H9 (cell line): ENCODE data around the gene AMPH. TPM values are rescaled to one million over a fixed set of nuclear protein-coding genes. Genes with fewer than 3 reads are reported as not detected.

Experiments
- DNase-seq: peaks from one replicate; pipeline ENCODE4 v3.0.0-alpha.2; 2017
- H2AFZ ChIP-seq: one replicate; pipeline ENCODE4 v1.6.1; 2013; ENCODE audit warnings: mild to moderate bottlenecking, low read length, control low read depth, moderate library complexity
- H2AK5ac ChIP-seq: 2 replicates; pipeline ENCODE4 v1.6.1; 2013; ENCODE audit warnings: low read length, control low read depth, mixed read lengths; ENCODE audit not compliant: insufficient read length
- H2BK120ac ChIP-seq: one replicate; pipeline ENCODE4 v1.6.1; 2013; ENCODE audit warnings: low read depth, mild to moderate bottlenecking, low read length, control low read depth, inconsistent platforms; ENCODE audit not compliant: poor library complexity, severe bottlenecking
- H2BK12ac ChIP-seq: 2 replicates; pipeline ENCODE4 v1.6.1; 2013; ENCODE audit warnings: low read length, control low read depth, mixed read lengths, low read depth; ENCODE audit not compliant: insufficient read length
- H2BK15ac ChIP-seq: 2 replicates; pipeline ENCODE4 v1.6.1; 2013; ENCODE audit warnings: low read depth, low read length, control low read depth
- H2BK20ac ChIP-seq: one replicate; pipeline ENCODE4 v1.6.1; 2013; ENCODE audit warnings: low read depth, mild to moderate bottlenecking, low read length, control low read depth, inconsistent platforms; ENCODE audit not compliant: poor library complexity, severe bottlenecking
- H2BK5ac ChIP-seq: 2 replicates; pipeline ENCODE4 v1.6.1; 2013; ENCODE audit warnings: low read length, control low read depth, mixed read lengths; ENCODE audit not compliant: insufficient read length
- H3K14ac ChIP-seq: 2 replicates; pipeline ENCODE4 v1.6.1; 2013; ENCODE audit warnings: low read length, control low read depth; ENCODE audit not compliant: insufficient read depth
- H3K18ac ChIP-seq: 2 replicates; pipeline ENCODE4 v1.6.1; 2013; ENCODE audit warnings: low read depth, mild to moderate bottlenecking, mixed read lengths, low read length, control low read depth; ENCODE audit not compliant: insufficient read length
- H3K23ac ChIP-seq: 2 replicates; pipeline ENCODE4 v1.6.1; 2013; ENCODE audit warnings: low read length, control low read depth, mixed read lengths, low read depth; ENCODE audit not compliant: insufficient read length
- H3K23me2 ChIP-seq: 2 replicates; pipeline ENCODE4 v1.6.1; 2013; ENCODE audit warnings: low read depth, mild to moderate bottlenecking, mixed read lengths, low read length, control low read depth; ENCODE audit not compliant: insufficient read length, poor library complexity, severe bottlenecking
- H3K27ac ChIP-seq: 2 replicates; pipeline ENCODE4 v1.5.1; 2013; ENCODE audit warnings: low read length, control low read depth, mixed read lengths, low read depth; ENCODE audit not compliant: insufficient read length
- H3K27me3 ChIP-seq: 2 replicates; pipeline ENCODE4 v1.6.1; 2013; ENCODE audit warnings: low read length, control low read depth, inconsistent platforms; ENCODE audit not compliant: insufficient read depth
- H3K4ac ChIP-seq: 2 replicates; pipeline ENCODE4 v1.6.1; 2013; ENCODE audit warnings: low read depth, mild to moderate bottlenecking, control low read depth, inconsistent platforms, low read length, moderate library complexity
- H3K4me1 ChIP-seq: 2 replicates; pipeline ENCODE4 v1.6.1; 2013; ENCODE audit warnings: low read length, control low read depth, inconsistent platforms; ENCODE audit not compliant: insufficient read depth
- H3K4me2 ChIP-seq: 2 replicates; pipeline ENCODE4 v1.6.1; 2013; ENCODE audit warnings: low read length, control low read depth, mixed read lengths; ENCODE audit not compliant: insufficient read length, insufficient read depth
- H3K56ac ChIP-seq: 2 replicates; pipeline ENCODE4 v1.6.1; 2013; ENCODE audit warnings: low read depth, mild to moderate bottlenecking, mixed read lengths, low read length, control low read depth; ENCODE audit not compliant: insufficient read length
- H3K79me1 ChIP-seq: 2 replicates; pipeline ENCODE4 v1.6.1; 2013; ENCODE audit warnings: low read depth, mild to moderate bottlenecking, moderate library complexity, low read length, control low read depth, inconsistent platforms; ENCODE audit not compliant: insufficient read depth, poor library complexity, severe bottlenecking
- H3K79me2 ChIP-seq: 2 replicates; pipeline ENCODE4 v1.6.1; 2013; ENCODE audit warnings: low read length, control low read depth, inconsistent platforms; ENCODE audit not compliant: insufficient read depth
- H3K9ac ChIP-seq: 2 replicates; pipeline ENCODE4 v1.6.1; 2013; ENCODE audit warnings: low read length, control low read depth, mixed read lengths; ENCODE audit not compliant: insufficient read length; ENCODE audit errors: extremely low read depth
- H3K9me3 ChIP-seq: one replicate; pipeline ENCODE4 v1.6.1; 2013; ENCODE audit warnings: low read depth, low read length, inconsistent platforms; ENCODE audit not compliant: control insufficient read depth
- H3T11ph ChIP-seq: one replicate; pipeline ENCODE4 v1.6.1; 2013; ENCODE audit warnings: mild to moderate bottlenecking, low read length, control low read depth, inconsistent platforms
- H4K20me1 ChIP-seq: one replicate; pipeline ENCODE4 v1.6.1; 2013; ENCODE audit not compliant: control insufficient read depth, insufficient read length, insufficient read depth
- H4K5ac ChIP-seq: 2 replicates; pipeline ENCODE4 v1.6.1; 2013; ENCODE audit warnings: low read depth, mild to moderate bottlenecking, mixed read lengths, low read length, control low read depth; ENCODE audit not compliant: insufficient read length
- H4K8ac ChIP-seq: replicated peaks from 2 replicates; pipeline ENCODE4 v1.6.1; 2013; ENCODE audit warnings: low read length, control low read depth, mixed read lengths, low read depth; ENCODE audit not compliant: insufficient read length
- H4K91ac ChIP-seq: 2 replicates; pipeline ENCODE4 v1.6.1; 2013; ENCODE audit warnings: low read depth, mild to moderate bottlenecking, moderate library complexity, mixed read lengths, low read length, control low read depth; ENCODE audit not compliant: insufficient read length
- H3K27ac Mint-ChIP-seq, 3 experiments: 2 replicates in 2 of 3; 3 replicates in 1 of 3; pipeline ENCODE4 v1.8.0; 2020 to 2021; ENCODE audit warnings: mixed read lengths in 3 of 3, mild to moderate bottlenecking in 1 of 3, moderate library complexity in 1 of 3
- H3K27me3 Mint-ChIP-seq: 2 replicates; pipeline ENCODE4 v1.8.0; 2021; ENCODE audit warnings: low read depth, mild to moderate bottlenecking, moderate library complexity, mixed read lengths
- H3K36me3 Mint-ChIP-seq, 3 experiments: 2 replicates in 2 of 3; 3 replicates in 1 of 3; pipeline ENCODE4 v1.8.0; 2020 to 2021; ENCODE audit warnings: low read depth in 3 of 3, mixed read lengths in 3 of 3; ENCODE audit not compliant: insufficient read depth in 1 of 3
- H3K4me1 Mint-ChIP-seq, 2 experiments: 2 replicates each; pipeline ENCODE4 v1.8.0; 2020; ENCODE audit warnings: mixed read lengths in 2 of 2
- H3K4me3 Mint-ChIP-seq, 2 experiments: 2 replicates in 1 of 2; 3 replicates in 1 of 2; pipeline ENCODE4 v1.8.0; 2020 to 2021; ENCODE audit warnings: mild to moderate bottlenecking in 2 of 2, mixed read lengths in 2 of 2, moderate library complexity in 1 of 2
- H3K9me3 Mint-ChIP-seq, 2 experiments: 2 replicates in 1 of 2; 3 replicates in 1 of 2; pipeline ENCODE4 v1.8.0; 2020; ENCODE audit warnings: mild to moderate bottlenecking in 2 of 2, mixed read lengths in 2 of 2, moderate library complexity in 1 of 2
- CTCF ChIP-seq: fragments of 200-600 bp; sonication (generic); conservative IDR thresholded peaks from 3 replicates; pipeline ENCODE4 v1.8.0; 2021; ENCODE audit warnings: antibody characterized with exemption, mild to moderate bottlenecking
- WGBS: extraction: QIAGEN DNeasy Blood & Tissue Kit; methylation state at CpG from one replicate; pipeline ENCODE4 v1.1.7; 2013; ENCODE audit warnings: missing lambda C conversion rate, low lambda C conversion rate, mixed read lengths; ENCODE audit not compliant: insufficient read length; ENCODE audit errors: extremely low coverage; 5-methylcytosine and 5-hydroxymethylcytosine counted together
- total RNA-seq: library from RNA; stranded (reverse); gene quantifications from 2 replicates; pipeline ENCODE4 v1.2.1, GENCODE V29; 2021

AMPH gene
- total RNA-seq, 1 experiment from 2014 or later: 4.8 TPM

GRCh38 chr7:38453168-38453567, 178.0 kb downstream of the AMPH start:
- H3K4me1 Mint-ChIP-seq: peaks cover 7 to 8% of the 10 kb centered on the region in 2 experiments
- DNase-seq: no peak

More at GRCh38 chr7:38453168-38453567, 178.0 kb downstream of the AMPH start:
- Histone ChIP-seq H3K4me2 (no peak overlapping the region), H3K27ac (no peak overlapping the region), H2BK12ac (no peak overlapping the region), H2BK20ac (no peak overlapping the region), H3K23ac (no peak overlapping the region), H3K4ac (no peak overlapping the region), H3T11ph (no peak overlapping the region), H4K91ac (no peak overlapping the region), H2AK5ac (no peak overlapping the region), H3K27me3 (no peaks in the 10 kb centered on the region), H3K18ac (no peak overlapping the region), H3K56ac (no peak overlapping the region), H3K9me3 (no peaks in the 10 kb centered on the region), H4K8ac (no peak overlapping the region), H3K23me2 (no peaks in the 10 kb centered on the region), H3K14ac (no peak overlapping the region), H2BK15ac (no peak overlapping the region), H3K79me2 (no peaks in the 10 kb centered on the region), H3K79me1 (no peaks in the 10 kb centered on the region), H4K20me1 (no peaks in the 10 kb centered on the region), H2BK5ac (no peak overlapping the region), H3K4me1 (no peaks in the 10 kb centered on the region), H2BK120ac (no peak overlapping the region), H2AFZ (no peak overlapping the region), H3K9ac (no peak overlapping the region), H4K5ac (no peak overlapping the region)
- no CpG with 5 or more reads among the region's 3 CpGs for WGBS
- peak overlapping the region in 1 of 3 experiments; percentile 37; a peak in 1 of 7 replicates for H3K27ac Mint-ChIP-seq
- no peak for TF ChIP-seq CTCF
- no peaks in the 10 kb centered on the region for H3K9me3 Mint-ChIP-seq
- no peaks in the 10 kb centered on the region for H3K36me3 Mint-ChIP-seq
- no peak overlapping the region for H3K4me3 Mint-ChIP-seq
- H3K27me3 Mint-ChIP-seq: no peaks in the 10 kb centered on the region
